ENCODE data around the gene VPS11.

DNA sequence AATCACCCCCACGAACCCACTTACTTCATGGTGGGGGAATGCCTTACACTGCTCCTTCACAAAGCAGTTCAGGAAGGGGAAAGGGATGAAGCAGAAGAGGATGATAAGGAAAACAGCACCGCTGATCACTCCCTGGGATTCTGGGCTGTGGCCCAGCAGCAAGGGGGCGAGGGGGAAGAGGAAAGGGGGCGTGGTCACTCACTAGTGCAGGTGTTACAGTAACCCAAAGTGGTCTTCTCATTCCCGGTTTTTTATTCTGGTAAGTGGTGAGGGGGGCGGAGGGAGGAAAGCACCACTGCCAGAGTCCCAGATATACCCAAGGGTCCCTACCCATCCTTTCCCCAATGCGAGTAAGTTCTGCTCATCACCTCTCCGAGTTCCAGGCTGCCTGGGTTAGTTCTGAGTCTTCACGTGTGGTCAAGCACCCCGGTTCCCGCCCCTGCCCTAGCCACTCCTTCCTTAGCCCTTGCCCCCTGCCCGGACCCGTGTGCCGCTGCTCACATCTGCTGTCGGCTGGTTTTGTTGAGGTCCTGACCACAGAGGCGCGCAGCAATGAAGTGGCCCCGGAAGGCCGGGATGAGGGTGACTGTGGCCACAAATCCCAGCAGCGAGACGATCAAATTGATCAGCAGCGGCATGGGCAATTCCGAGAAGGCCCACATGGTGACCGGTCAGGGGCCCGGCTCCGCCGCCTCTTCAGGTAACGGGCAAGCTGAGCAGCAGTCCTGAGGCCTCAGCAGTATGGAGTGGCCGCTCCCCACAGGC lies 33.6 kb downstream of the VPS11 start:
- TF ChIP-seq EP300 (IDR thresholded peaks at IDR 0.05) = no peak
- TF ChIP-seq POLR2A (IDR thresholded peaks at IDR 0.05) = no peak
